PC-9 (cell line): ENCODE measurements around the gene CDKN1C. TPM values are rescaled to one million over a fixed set of nuclear protein-coding genes. Genes with fewer than 3 reads are reported as not detected.

Source experiments
- BruUV-seq: library from RNA; stranded (reverse); fragments of 400-500 nt; replicated peaks from 2 replicates; lab custom pipeline; 2021; lab: Mats Ljungman, UMichigan
- CTCF ChIA-PET: fragments of 300-600 bp; sonication (Branson Sonifier 250); formaldehyde crosslinking; loops from one replicate; lab custom pipeline; 2022; ENCODE audit warnings: antibody characterized with exemption; lab: Charles Lee
- POLR2A ChIA-PET: fragments of 300-600 bp; sonication (Branson Sonifier 250); formaldehyde crosslinking; loops from one replicate; lab custom pipeline; 2022; ENCODE audit warnings: antibody characterized with exemption; ENCODE audit not compliant: unreplicated experiment; lab: Charles Lee
- DNase-seq, 2 experiments: peaks; one replicate each; pipeline versions ENCODE4 v3.0.0 to v3.0.0-alpha.2; 2015 to 2022; ENCODE audit warnings: mixed read lengths in 1 of 2
- H2AFZ ChIP-seq: fragments of 200-600 bp; sonication (generic); 2 replicates; pipeline ENCODE4 v1.8.1; 2017; ENCODE audit warnings: antibody characterized with exemption
- H3F3A ChIP-seq: fragments of 200-600 bp; sonication (generic); 2 replicates; pipeline ENCODE4 v1.8.1; 2017; ENCODE audit warnings: antibody characterized with exemption, mild to moderate bottlenecking, low read depth; ENCODE audit not compliant: insufficient read depth
- H3K27ac ChIP-seq: fragments of 200-600 bp; sonication (generic); 2 replicates; pipeline ENCODE4 v1.6.1; 2016; ENCODE audit warnings: mixed run types
- H3K27me3 ChIP-seq: fragments of 200-600 bp; sonication (generic); 2 replicates; pipeline ENCODE4 v1.6.1; 2016; ENCODE audit warnings: low read depth, mixed run types; ENCODE audit not compliant: insufficient read depth
- H3K36me3 ChIP-seq: fragments of 200-600 bp; sonication (generic); 2 replicates; pipeline ENCODE4 v1.6.1; 2016; ENCODE audit warnings: low read depth, mixed run types
- H3K4me1 ChIP-seq: fragments of 200-600 bp; sonication (generic); replicated peaks from 2 replicates; pipeline ENCODE4 v1.6.1; 2016; ENCODE audit warnings: mixed run types; ENCODE audit not compliant: insufficient read depth
- H3K4me2 ChIP-seq: fragments of 200-600 bp; sonication (generic); 2 replicates; pipeline ENCODE4 v1.6.1; 2017; ENCODE audit warnings: mixed run types
- H3K4me3 ChIP-seq: fragments of 200-600 bp; sonication (generic); 2 replicates; pipeline ENCODE4 v1.6.1; 2016; ENCODE audit warnings: mixed run types
- H3K79me2 ChIP-seq: fragments of 200-600 bp; sonication (generic); 2 replicates; pipeline ENCODE4 v1.6.1; 2017; ENCODE audit warnings: low read depth, mixed run types
- H3K9me2 ChIP-seq: fragments of 200-600 bp; sonication (generic); 2 replicates; pipeline ENCODE4 v1.8.1; 2017; ENCODE audit warnings: mild to moderate bottlenecking; ENCODE audit not compliant: insufficient read depth
- H3K9me3 ChIP-seq: fragments of 200-600 bp; sonication (generic); 2 replicates; pipeline ENCODE4 v1.8.1; 2016; ENCODE audit warnings: low read depth; ENCODE audit not compliant: insufficient read depth
- H4K20me1 ChIP-seq: fragments of 200-600 bp; sonication (generic); 2 replicates; pipeline ENCODE4 v1.8.1; 2017; ENCODE audit not compliant: insufficient read depth
- EZH2 ChIP-seq: fragments of 200-600 bp; sonication (generic); IDR thresholded peaks from 2 replicates; pipeline ENCODE4 v1.8.0; 2017; ENCODE audit warnings: antibody characterized with exemption, low read depth
- intact Hi-C: fragments of 100-400 bp; cut with micrococcal nuclease; formaldehyde crosslinking; loops from one replicate; pipeline ENCODE4 v1.10.0; 2022; ENCODE audit not compliant: unreplicated experiment
- total RNA-seq: library from RNA; stranded (reverse); gene quantifications from 2 replicates; pipeline ENCODE4 v1.2.3, GENCODE V29; 2021
- TF ChIP-seq, protein P1 (sequence below): fragments of 200-600 bp; sonication (generic); conservative IDR thresholded peaks from 2 replicates; pipeline ENCODE4 v1.6.1; 2017; ENCODE audit warnings: mixed run types, antibody characterized with exemption, mild to moderate bottlenecking, moderate library complexity

Gene CDKN1C
- total RNA-seq, 1 experiment from 2014 or later: 5.1 TPM

DNA sequence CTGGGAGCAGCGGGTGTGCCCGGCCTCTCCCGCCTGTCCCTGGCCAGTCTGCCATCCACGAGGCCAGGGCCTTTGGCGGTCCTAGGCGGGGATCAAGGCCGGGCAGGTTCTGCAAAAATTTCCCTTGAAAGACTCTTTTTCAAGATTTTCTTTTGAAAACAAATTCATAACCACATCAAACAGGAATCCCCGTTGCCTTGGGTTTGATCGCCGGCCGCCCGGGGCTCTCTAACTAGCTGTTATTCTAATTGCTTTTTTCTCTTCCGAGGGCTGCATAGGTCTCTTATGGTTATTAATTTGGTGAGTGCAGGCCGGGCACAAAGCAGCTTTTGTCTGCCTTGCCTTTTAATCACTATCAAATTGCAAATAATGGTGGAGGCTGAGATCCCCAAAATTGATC lies 42.0 kb downstream of the CDKN1C start:
- no peaks in the 10 kb centered on the region for H3K79me2 ChIP-seq
- no peak overlapping the region for H3K4me2 ChIP-seq
- no peaks in the 10 kb centered on the region for H3K9me3 ChIP-seq
- H3K4me3 ChIP-seq: no peak overlapping the region
- H3K36me3 ChIP-seq: no peaks in the 10 kb centered on the region
- ChIA-PET POLR2A (interaction anchor here (0.6 kb wide), 2 partner anchors 114 to 137 kb away, joined by 3 read pairs; no protein-coding TSS in a partner anchor), CTCF (no interaction called here)
- H3K9me2 ChIP-seq: no peaks in the 10 kb centered on the region
- H3K27me3 ChIP-seq: no peaks in the 10 kb centered on the region
- H3K4me1 ChIP-seq: no peaks in the 10 kb centered on the region
- TF ChIP-seq, protein P1, sequence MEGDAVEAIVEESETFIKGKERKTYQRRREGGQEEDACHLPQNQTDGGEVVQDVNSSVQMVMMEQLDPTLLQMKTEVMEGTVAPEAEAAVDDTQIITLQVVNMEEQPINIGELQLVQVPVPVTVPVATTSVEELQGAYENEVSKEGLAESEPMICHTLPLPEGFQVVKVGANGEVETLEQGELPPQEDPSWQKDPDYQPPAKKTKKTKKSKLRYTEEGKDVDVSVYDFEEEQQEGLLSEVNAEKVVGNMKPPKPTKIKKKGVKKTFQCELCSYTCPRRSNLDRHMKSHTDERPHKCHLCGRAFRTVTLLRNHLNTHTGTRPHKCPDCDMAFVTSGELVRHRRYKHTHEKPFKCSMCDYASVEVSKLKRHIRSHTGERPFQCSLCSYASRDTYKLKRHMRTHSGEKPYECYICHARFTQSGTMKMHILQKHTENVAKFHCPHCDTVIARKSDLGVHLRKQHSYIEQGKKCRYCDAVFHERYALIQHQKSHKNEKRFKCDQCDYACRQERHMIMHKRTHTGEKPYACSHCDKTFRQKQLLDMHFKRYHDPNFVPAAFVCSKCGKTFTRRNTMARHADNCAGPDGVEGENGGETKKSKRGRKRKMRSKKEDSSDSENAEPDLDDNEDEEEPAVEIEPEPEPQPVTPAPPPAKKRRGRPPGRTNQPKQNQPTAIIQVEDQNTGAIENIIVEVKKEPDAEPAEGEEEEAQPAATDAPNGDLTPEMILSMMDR: no peak
- no peak for TF ChIP-seq EZH2
- no peaks in the 10 kb centered on the region for H4K20me1 ChIP-seq
- no peaks in the 10 kb centered on the region for H3F3A ChIP-seq
- no peak for DNase-seq
- no peak overlapping the region for H3K27ac ChIP-seq
- no peak overlapping the region for H2AFZ ChIP-seq
- BruUV-seq: no TSS peak
- intact Hi-C loops: no loop called here

DNA sequence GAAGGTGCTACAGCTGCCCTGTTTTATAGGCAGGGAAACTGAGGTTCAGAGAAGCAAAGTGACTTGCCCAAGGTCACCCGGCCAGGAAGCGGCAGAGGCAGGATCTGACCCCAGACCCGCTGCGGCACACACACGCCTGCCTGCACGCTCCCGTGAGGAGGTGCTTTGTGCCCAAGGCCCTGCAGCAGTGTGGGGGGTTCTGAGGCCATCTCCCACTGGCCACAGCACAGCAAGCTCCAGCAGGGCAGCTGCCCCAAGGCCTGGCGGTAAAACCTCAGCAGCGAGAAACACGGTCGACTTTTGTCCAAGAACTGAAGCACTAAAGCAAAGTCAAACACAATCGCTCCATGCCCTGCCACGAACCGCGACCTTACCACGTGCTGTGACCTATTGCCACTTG lies 42.7 kb downstream of the CDKN1C start:
- Histone ChIP-seq H3K27me3 (no peaks in the 10 kb centered on the region), H3K9me3 (no peaks in the 10 kb centered on the region), H4K20me1 (no peaks in the 10 kb centered on the region), H3K4me3 (no peak overlapping the region), H3K9me2 (no peaks in the 10 kb centered on the region), H3K27ac (no peak overlapping the region), H2AFZ (no peak overlapping the region), H3K79me2 (no peaks in the 10 kb centered on the region), H3F3A (no peaks in the 10 kb centered on the region), H3K36me3 (no peaks in the 10 kb centered on the region), H3K4me2 (no peak overlapping the region), H3K4me1 (no peaks in the 10 kb centered on the region)
- DNase-seq: no peak
- TF ChIP-seq, protein P1: no peak
- no peak for TF ChIP-seq EZH2
- ChIA-PET POLR2A (no interaction called here), CTCF (no interaction called here)
- BruUV-seq: no TSS peak
- intact Hi-C loops: no loop called here

DNA sequence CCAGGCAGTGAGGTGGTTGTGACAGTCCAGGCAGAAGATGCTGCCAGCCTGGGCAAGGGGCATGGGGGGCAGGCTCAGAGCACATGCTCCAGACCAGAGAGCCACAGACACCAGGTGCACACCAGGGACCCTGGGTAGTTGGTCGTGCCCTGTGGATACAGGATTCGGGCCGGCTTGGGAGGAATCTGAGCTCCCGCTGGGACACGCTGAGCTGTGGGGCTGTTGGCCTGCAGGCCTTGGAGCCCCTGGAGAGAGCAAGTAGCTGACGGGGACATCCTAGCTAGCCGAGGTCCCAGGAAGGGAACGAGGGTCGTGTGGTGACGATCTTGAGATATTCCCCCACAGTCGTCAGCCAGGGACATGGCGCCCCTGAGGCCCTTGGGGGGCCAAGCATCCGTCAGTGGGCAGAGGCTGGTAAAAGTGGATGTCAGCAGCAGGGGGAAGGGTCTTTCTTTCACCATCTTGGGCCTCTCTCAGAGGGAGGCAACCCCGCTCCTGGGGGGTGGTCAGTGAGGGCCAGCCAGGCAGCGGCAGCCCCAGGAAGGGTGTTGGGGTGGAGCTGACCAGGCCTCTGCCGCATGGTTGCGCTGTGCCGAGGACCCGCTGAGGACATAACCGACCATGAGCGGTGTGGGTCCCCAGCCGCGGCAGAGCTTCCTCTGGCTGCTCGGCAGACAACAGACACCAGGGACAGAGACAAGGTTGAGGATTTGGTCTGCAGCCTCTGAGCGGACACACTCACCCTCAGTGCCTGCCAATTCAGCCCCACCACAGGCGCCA lies 44.0 kb downstream of the CDKN1C start:
- Histone ChIP-seq H4K20me1 (no peaks in the 10 kb centered on the region), H3K79me2 (no peaks in the 10 kb centered on the region), H3K36me3 (no peaks in the 10 kb centered on the region), H3F3A (no peaks in the 10 kb centered on the region), H3K4me2 (no peak overlapping the region), H3K27me3 (no peaks in the 10 kb centered on the region), H3K9me2 (no peaks in the 10 kb centered on the region), H3K4me3 (no peak overlapping the region), H3K9me3 (no peaks in the 10 kb centered on the region), H2AFZ (no peak overlapping the region), H3K27ac (no peak overlapping the region), H3K4me1 (no peaks in the 10 kb centered on the region)
- TF ChIP-seq EZH2: no peak
- ChIA-PET POLR2A (no interaction called here), CTCF (no interaction called here)
- DNase-seq: no peak
- intact Hi-C loops: no loop called here
- BruUV-seq: no TSS peak
